A673 (cell line): ENCODE results near the gene PACRG. TPM values are rescaled to one million over a fixed set of nuclear protein-coding genes. Genes with fewer than 3 reads are reported as not detected.

Experiments used
- BruUV-seq: library from RNA; stranded (reverse); fragments of 400-500 nt; replicated peaks from 2 replicates; lab custom pipeline; 2021; lab: Mats Ljungman, UMichigan
- CTCF ChIA-PET: fragments of 300-600 bp; sonication (Branson Sonifier 250); formaldehyde crosslinking; loops from one replicate; lab custom pipeline; 2022; ENCODE audit warnings: antibody characterized with exemption; lab: Charles Lee
- POLR2A ChIA-PET: fragments of 300-600 bp; sonication (Branson Sonifier 250); formaldehyde crosslinking; loops from one replicate; lab custom pipeline; 2022; ENCODE audit warnings: antibody characterized with exemption; ENCODE audit not compliant: low non-redundant PET; lab: Charles Lee
- DNase-seq: peaks from one replicate; pipeline ENCODE4 v3.0.0-alpha.2; 2015; ENCODE audit warnings: low spot score
- H3K27ac ChIP-seq: fragments of 200-600 bp; sonication (generic); 2 replicates; pipeline ENCODE4 v1.5.1; 2016; ENCODE audit warnings: mixed run types, low read depth, mild to moderate bottlenecking, mixed read lengths, antibody characterized with exemption, low read length; ENCODE audit not compliant: poor library complexity, severe bottlenecking
- H3K27me3 ChIP-seq: fragments of 200-600 bp; sonication (generic); replicated peaks from 2 replicates; pipeline ENCODE4 v1.6.1; 2017; ENCODE audit warnings: mixed run types, low read depth, mild to moderate bottlenecking, mixed read lengths, antibody characterized with exemption, low read length; ENCODE audit not compliant: insufficient read depth, poor library complexity
- H3K36me3 ChIP-seq: fragments of 200-600 bp; sonication (generic); 2 replicates; pipeline ENCODE4 v1.6.1; 2016; ENCODE audit warnings: mixed run types, mild to moderate bottlenecking, mixed read lengths, antibody characterized with exemption, low read length; ENCODE audit not compliant: insufficient read depth, poor library complexity, severe bottlenecking
- H3K4me1 ChIP-seq: fragments of 200-600 bp; sonication (generic); 2 replicates; pipeline ENCODE4 v1.6.1; 2017; ENCODE audit warnings: mixed run types, mild to moderate bottlenecking, mixed read lengths, antibody characterized with exemption, low read length; ENCODE audit not compliant: insufficient read depth, poor library complexity, severe bottlenecking
- H3K4me3 ChIP-seq: fragments of 200-600 bp; sonication (generic); 2 replicates; pipeline ENCODE4 v1.5.1; 2016; ENCODE audit warnings: low read depth, mixed run types, mild to moderate bottlenecking, mixed read lengths, low read length; ENCODE audit not compliant: poor library complexity, severe bottlenecking
- H3K9me3 ChIP-seq: fragments of 200-600 bp; sonication (generic); 2 replicates; pipeline ENCODE4 v1.6.1; 2016; ENCODE audit warnings: mixed run types, low read depth, mild to moderate bottlenecking, mixed read lengths, antibody characterized with exemption, low read length; ENCODE audit not compliant: poor library complexity, severe bottlenecking
- CTCF ChIP-seq: fragments of 300-800, 200-600 bp; sonication (generic); conservative IDR thresholded peaks from 2 replicates; pipeline ENCODE4 v1.5.1; 2017; ENCODE audit warnings: low read depth, mild to moderate bottlenecking, antibody characterized with exemption, low read length, moderate library complexity, mixed read lengths
- EZH2 ChIP-seq: fragments of 200-600 bp; sonication (generic); IDR thresholded peaks from 2 replicates; pipeline ENCODE4 v1.6.1; 2017; ENCODE audit warnings: borderline replicate concordance, low read depth, mild to moderate bottlenecking, mixed read lengths, antibody characterized with exemption, low read length; ENCODE audit not compliant: poor library complexity, severe bottlenecking
- intact Hi-C: fragments of 100-400 bp; cut with micrococcal nuclease; formaldehyde crosslinking; loops from one replicate; pipeline ENCODE4 v1.10.0; 2022; ENCODE audit not compliant: unreplicated experiment
- total RNA-seq: library from RNA; stranded (reverse); gene quantifications from 2 replicates; pipeline ENCODE4 v1.2.3, GENCODE V29; 2021

Gene PACRG
- total RNA-seq, 1 experiment from 2014 or later: not detected

- ChIA-PET POLR2A (no interaction called here), CTCF (no interaction called here)
- H3K9me3 ChIP-seq: no peaks in the 10 kb centered on the region
- intact Hi-C loops: no loop called here
- H3K27ac ChIP-seq: no peak overlapping the region
- no peak overlapping the region for H3K4me3 ChIP-seq
- TF ChIP-seq EZH2 (no peak), CTCF (no peak)
- no peaks in the 10 kb centered on the region for H3K36me3 ChIP-seq
- no TSS peak for BruUV-seq
- peaks cover 9% of the 10 kb centered on the region for H3K4me1 ChIP-seq
- no peak for DNase-seq
- H3K27me3 ChIP-seq: no peaks in the 10 kb centered on the region
Measured at GRCh38 chr6:163263998-163264661, 536.4 kb downstream of the PACRG start.

- TF ChIP-seq EZH2 (no peak), CTCF (no peak)
- POLR2A ChIA-PET: no interaction called here
- DNase-seq: no peak
- BruUV-seq: no TSS peak
- CTCF ChIA-PET: no interaction called here
- Histone ChIP-seq H3K36me3 (no peaks in the 10 kb centered on the region), H3K27me3 (no peaks in the 10 kb centered on the region), H3K4me1 (peaks cover 9% of the 10 kb centered on the region), H3K27ac (no peak overlapping the region), H3K9me3 (no peaks in the 10 kb centered on the region), H3K4me3 (no peak overlapping the region)
- intact Hi-C loops: no loop called here
Measured at GRCh38 chr6:163264662-163265035, 536.9 kb downstream of the PACRG start.

- H3K9me3 ChIP-seq: no peaks in the 10 kb centered on the region
- intact Hi-C loops: no loop called here
- H3K27me3 ChIP-seq: no peaks in the 10 kb centered on the region
- no peak for TF ChIP-seq EZH2
- TF ChIP-seq CTCF: no peak
- no TSS peak for BruUV-seq
- H3K4me1 ChIP-seq: no peaks in the 10 kb centered on the region
- CTCF ChIA-PET: no interaction called here
- no peak overlapping the region for H3K27ac ChIP-seq
- POLR2A ChIA-PET: no interaction called here
- DNase-seq: no peak
- H3K36me3 ChIP-seq: no peaks in the 10 kb centered on the region
- no peak overlapping the region for H3K4me3 ChIP-seq
Measured at GRCh38 chr6:163281634-163282033, 553.9 kb downstream of the PACRG start.
